ENCODE results near the gene TMEM72.

TMEM72 gene

GRCh38 chr10:44890696-44891563 is 20.2 kb upstream of the TMEM72 start:
- no peak for DNase-seq (ENCODE audit: low read depth in 2 of 2)

DNA sequence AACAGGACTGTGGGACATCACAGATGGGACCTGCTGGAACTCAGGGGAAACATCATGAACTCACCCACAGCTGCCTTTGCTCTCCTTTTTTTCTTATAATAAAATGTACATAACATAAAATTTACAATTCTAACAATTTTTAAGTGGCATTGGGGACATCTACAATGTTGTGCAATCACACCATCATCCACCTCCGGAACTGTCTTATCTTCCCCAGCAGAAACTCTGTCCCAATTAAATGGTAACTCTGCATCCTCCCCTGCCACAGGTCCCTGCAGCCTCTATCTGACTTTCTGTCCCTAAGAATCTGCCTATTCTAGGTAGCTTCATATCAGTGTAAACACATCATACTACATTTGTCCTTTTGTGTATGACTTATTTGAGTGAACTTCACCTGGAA is 19.4 kb upstream of the TMEM72 start:
- DNase-seq (ENCODE audit: low read depth in 2 of 2), result no peak

- no peak for DNase-seq (ENCODE audit: low read depth in 2 of 2)
These were observed 17.3 kb upstream of the TMEM72 start for GRCh38 chr10:44893604-44894468.

GRCh38 chr10:44894691-44895090 is 16.4 kb upstream of the TMEM72 start:
- DNase-seq (ENCODE audit: low read depth in 2 of 2), result no peak

DNA sequence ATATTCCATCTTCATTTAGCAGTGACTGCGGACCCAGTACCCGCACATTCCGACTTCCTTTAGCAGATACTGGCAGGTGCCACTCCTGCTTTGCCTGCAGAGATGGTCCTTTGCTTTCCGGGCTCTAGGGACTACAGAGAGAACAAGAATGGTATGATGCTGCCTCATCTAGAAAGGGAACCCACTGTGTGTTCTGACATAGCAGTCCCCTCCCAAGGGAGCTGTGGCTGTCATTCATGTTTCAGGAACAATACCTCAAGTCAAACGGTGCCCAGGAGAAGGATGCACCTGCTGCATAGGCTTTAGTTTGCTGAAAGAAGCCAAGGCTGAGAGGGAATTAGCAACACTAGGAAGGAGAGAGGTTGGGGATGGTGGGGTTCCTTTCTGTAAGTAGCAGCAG is 15.9 kb upstream of the TMEM72 start:
- DNase-seq (ENCODE audit: low read depth in 2 of 2), result no peak

GRCh38 chr10:44897049-44897448 is 14.1 kb upstream of the TMEM72 start:
- DNase-seq (ENCODE audit: low read depth in 2 of 2), result no peak

DNA sequence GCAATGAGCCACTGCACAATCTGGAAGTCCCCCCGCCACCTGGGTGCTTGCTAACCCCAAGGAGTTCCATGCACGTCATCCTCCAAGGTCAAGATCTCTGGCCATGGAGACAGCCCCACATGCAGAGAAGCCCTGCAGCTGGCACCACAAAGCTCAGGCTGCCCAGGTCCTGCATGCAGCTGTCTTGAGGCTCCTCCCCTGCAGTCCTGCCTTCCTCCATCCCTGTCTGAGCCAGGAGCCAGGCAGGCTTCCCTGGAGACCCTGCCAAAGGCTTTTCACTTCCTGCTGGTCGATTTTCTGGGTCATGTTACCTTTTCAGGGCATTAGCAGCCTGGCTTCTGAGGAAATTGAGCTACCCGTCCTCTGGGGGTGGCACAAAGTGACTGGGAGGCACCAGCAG is 12.5 kb upstream of the TMEM72 start:
- no peak for DNase-seq (ENCODE audit: low read depth in 2 of 2)

GRCh38 chr10:44899450-44900080 is 11.6 kb upstream of the TMEM72 start:
- DNase-seq (ENCODE audit: low read depth in 2 of 2), result no peak

- DNase-seq (ENCODE audit: low read depth in 2 of 2), result no peak
These were observed 8.1 kb upstream of the TMEM72 start for GRCh38 chr10:44902941-44903545.

- no peak for DNase-seq (ENCODE audit: low read depth in 2 of 2)
These were observed 4.7 kb upstream of the TMEM72 start for GRCh38 chr10:44906486-44906885.

DNA sequence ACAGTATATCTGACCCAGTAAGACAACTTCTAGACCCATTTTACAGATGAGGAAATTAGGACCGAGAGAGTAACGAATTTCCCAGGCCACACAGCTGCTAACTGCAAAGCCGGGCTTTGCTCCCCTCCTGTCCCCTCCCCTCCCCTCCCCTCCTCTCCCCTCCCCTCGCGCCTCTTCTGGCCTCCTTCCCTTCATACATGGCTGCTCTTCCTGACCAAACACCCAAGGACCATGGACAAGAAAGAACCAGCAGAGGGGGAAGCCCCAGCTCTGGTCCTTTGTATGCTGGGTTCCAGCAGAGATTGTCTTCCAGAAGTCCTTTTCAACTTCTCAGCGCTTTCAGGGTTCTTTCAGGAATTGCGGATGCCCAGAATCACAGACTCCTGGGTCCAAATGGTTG is 3.6 kb upstream of the TMEM72 start:
- no peak for DNase-seq (ENCODE audit: low read depth in 2 of 2)

- DNase-seq (ENCODE audit: low read depth in 2 of 2), result no peak
These were observed 2.9 kb upstream of the TMEM72 start for GRCh38 chr10:44908066-44908749.

- no peak for DNase-seq (ENCODE audit: low read depth in 2 of 2)
These were observed 2.1 kb upstream of the TMEM72 start for GRCh38 chr10:44908936-44909630.

DNA sequence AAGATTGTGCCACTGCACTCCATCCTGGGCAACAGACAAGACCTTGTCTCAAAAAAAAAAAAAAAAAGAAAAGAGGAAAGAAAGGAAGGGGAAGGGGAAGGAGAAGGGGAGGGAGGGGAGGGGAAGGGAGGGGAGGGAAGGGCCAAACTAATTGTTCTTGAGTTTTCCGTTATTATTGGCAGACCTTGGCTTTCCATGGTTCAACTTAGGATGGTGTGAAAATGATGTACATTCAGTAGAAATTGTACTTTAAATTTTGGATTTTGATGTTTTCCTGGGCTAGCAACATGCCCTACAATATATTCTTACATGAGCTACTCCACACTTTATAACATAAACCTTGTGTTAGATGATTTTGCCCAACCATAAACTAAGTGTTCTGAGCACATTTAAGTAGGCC is 1.2 kb upstream of the TMEM72 start:
- no peak for DNase-seq (ENCODE audit: low read depth in 2 of 2)

DNA sequence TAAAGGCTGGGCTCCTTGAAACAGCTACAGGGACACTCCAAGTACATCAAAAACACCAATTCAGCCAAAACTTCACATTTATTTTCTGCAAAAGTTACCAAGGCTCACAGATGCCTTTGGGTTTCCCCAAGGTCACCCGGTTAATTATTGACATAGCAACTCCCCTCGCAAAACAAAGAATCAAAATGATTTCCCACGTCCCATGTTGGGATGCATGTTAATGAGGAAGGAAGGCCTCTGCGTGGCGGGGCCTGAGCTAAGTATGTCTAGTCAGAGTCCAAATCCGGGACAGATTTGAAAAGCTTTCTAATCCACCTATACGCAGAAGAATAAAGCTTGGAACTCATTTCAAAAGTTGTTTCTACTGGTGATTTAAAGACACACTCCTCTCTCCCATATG is 535 bp upstream of the TMEM72 start:
- no peak for DNase-seq (ENCODE audit: low read depth in 2 of 2)

DNA sequence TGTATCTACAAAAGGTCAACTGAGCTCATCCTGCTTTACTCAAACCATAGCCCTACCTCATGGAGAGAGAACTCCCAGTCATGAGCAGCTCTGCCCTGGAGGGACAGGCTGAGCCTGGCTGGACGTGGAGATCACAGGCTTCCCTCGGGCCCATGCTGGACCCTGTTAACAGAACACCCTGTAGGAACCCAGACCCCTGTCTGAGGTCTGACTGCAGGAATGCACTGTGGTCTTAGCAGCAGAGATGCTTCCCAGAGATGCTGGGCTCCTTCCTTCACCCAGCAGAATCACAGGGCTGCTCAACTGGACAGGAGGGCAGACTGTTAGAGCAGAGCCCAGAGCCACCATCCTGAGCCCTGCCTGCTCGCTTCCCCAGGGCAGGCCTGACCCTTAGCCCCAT is 814 bp downstream of the TMEM72 start:
- DNase-seq (ENCODE audit: low read depth in 2 of 2), result no peak

DNA sequence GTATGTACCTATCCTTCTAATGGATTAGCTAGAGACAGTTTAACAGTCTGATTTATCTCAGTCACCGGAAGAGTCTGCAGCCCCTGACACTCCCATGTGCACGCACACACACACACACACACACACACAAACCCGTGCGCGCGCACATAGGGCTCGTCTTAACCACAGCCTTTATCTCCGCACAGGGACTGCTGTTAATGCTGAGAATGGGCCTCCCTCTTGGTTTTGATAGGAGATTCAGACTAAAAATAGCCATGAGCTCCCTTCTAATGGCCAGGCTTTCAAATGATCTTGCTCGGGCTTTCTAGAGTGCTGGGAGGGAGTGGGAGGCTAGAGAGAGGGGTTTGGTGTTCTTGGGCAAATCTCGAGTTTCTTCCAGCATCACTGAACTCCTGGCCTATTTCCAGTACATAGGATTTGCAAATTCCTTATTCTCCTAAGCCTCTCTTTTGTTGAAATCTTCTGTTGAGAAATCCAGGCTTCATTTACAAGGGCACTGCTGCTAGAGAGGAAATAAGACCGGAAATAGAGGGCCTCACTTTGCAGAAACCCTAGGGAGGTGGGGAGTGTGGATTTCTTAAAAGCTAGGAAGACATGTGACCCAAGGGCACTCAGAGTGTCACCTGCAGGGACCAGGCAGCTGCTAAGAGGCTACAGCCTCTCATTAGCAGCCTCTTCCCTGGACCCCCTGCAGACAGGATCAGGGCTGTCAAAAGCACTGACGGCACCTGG is 2.4 kb downstream of the TMEM72 start:
- no peak for DNase-seq (ENCODE audit: low read depth in 2 of 2)

DNA sequence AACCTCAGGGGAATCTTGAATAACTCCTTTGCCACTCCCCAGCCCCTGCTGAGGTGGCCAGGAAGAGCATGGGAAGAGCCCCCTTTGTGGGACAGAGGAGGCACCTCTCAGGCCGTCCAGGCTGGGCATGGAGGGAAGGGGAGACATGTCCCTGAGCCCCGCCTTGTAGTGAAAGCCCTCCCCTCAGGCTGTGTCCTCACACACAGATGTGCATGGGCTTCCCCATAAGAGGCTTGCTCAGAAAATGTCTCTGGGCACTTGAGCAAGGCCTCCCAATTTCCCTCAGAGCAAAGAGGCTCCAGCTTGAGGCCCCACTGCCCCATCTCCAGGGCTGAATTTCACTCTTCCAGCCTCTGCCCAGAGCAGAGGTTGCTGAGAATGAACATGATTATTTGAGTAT is 3.8 kb downstream of the TMEM72 start:
- DNase-seq (ENCODE audit: low read depth in 2 of 2), result no peak

DNA sequence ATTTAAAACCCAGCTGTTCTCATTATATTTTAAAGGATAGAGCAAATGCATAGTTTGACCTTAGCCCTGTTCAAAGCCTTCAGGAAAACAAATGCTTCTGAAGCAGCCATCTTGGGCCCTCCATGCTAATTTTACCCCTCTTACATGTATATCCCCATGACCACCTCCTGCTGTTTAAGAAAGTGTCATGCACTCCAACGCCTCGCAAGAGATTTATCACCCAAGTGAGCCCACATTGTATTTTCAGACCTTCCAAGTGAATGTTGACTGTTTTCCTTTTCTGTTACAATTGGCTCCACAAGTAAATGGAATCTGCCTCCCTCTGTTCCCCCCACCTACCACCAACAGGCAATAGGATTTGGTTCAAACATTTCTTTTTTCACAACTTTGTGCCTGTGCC is 5.3 kb downstream of the TMEM72 start:
- no peak for DNase-seq (ENCODE audit: low read depth in 2 of 2)

DNA sequence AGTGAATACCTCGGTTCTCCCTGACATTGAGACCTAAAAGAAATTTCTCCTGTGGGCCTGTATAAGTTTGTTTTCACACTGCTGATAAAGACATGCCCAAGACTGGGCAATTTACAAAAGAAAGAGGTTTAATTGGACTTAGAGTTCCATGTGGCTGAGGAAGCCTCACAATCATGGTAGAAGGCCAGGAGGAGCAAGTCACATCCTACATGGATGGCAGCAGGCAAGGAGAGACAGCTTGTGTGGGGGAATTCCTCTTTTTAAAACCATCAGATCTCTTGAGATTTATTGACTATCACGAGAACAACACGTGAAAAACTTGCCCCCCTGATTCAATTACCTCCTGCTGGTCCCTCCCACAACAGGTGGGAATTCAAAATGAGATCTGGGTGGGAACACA is 6.7 kb downstream of the TMEM72 start:
- DNase-seq (ENCODE audit: low read depth in 2 of 2), result no peak
